Effector CD8-positive, alpha-beta T cell (primary cell): ENCODE results near the gene DENND1A.

ENCODE experiments used
- DNase-seq: peaks from one replicate; lab custom pipeline; 2025; lab: John Stamatoyannopoulos, UW

DENND1A gene

GRCh38 chr9:123540457-123540856 lies 389.5 kb downstream of the DENND1A start:
- no peak for DNase-seq

- no peak for DNase-seq
Measured at GRCh38 chr9:123537809-123538208, 392.1 kb downstream of the DENND1A start.

DNA sequence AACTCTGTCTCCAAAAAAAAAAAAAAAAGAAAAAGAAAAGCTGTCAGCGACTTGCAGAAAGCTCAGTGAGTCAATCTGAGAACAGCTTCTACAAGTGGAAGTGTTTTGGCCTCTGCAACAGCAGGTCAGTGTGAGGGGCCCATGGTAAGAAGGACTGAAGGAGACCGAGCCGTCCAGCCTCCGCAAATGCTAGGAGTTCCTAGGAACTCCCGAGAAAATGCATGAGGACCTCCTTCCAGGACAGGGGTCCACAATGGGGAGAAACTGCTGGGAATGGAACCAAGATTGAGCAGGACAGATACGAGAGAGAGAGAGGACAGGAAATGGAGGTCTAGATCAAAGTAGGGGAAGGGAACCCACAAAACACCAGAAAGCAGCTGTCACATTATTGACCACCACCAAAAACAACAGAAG lies 393.5 kb downstream of the DENND1A start:
- no peak for DNase-seq

- DNase-seq, result no peak
Measured at GRCh38 chr9:123534336-123534735, 395.6 kb downstream of the DENND1A start.

GRCh38 chr9:123530244-123530643 lies 399.7 kb downstream of the DENND1A start:
- no peak for DNase-seq

- DNase-seq, result no peak
Measured at GRCh38 chr9:123528501-123528900, 401.4 kb downstream of the DENND1A start.

DNA sequence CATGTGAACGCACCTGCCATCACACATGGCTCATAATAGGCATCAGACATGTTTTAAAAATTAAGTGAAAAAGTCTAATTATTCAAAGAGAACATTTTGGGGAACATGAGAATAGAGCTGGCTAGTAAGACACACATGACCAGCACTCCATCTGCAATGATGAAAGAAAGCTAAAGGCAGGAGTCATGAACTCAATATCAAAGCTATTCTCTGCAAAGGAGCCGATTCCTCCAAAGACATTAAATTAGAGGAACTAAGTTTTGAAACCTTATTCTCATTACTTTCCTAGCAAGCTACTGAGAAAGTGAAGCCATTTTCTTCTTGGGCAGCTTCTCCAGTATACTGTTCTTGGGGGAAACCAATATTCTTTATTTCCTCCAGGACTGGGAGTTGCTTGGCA lies 401.9 kb downstream of the DENND1A start:
- no peak for DNase-seq

GRCh38 chr9:123525957-123526356 lies 404.0 kb downstream of the DENND1A start:
- no peak for DNase-seq

- DNase-seq, result no peak
Measured at GRCh38 chr9:123525424-123525823, 404.5 kb downstream of the DENND1A start.

GRCh38 chr9:123524866-123525265 lies 405.1 kb downstream of the DENND1A start:
- no peak for DNase-seq

DNA sequence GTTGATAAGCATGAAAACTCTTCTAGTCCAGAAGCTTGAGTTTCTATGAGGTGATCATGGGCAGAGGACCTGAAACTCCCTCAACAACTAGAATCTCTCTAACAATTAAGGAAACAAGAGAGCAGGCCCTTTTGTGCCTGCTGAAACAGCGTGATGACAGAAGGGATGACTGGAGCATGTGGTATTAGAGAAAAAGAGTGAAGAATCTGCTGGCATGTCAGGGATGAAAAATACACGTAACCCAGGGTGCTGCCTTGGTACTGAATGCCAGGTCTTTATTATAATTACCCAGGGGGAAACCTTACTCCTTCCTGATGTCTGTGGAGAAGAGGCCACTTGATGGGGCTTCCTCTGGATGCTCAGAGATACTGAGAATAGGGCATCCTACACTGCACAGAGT lies 406.1 kb downstream of the DENND1A start:
- no peak for DNase-seq

- no peak for DNase-seq
Measured at GRCh38 chr9:123523001-123523400, 406.9 kb downstream of the DENND1A start.

- DNase-seq, result no peak
Measured at GRCh38 chr9:123522251-123522650, 407.7 kb downstream of the DENND1A start.

- no peak for DNase-seq
Measured at GRCh38 chr9:123518338-123518737, 411.6 kb downstream of the DENND1A start.

DNA sequence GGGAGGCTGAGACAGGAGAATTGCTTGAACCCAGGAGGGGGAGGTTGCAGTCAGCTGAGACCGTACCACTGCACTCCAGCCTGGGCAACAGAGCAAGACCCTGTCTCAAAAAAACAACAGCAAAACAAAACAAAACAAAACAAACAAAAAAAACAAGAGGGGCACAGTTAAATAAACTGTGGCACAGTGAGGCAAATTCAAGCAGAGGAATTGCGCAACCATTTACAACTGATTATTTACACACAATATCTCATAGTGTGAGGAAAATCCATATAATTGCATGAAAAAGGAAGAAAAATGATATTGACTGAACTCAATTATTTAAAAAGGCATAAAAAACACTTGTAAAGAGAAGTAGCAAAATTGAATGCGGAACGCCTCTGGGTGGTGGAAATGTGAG lies 412.4 kb downstream of the DENND1A start:
- no peak for DNase-seq

- DNase-seq, result no peak
Measured at GRCh38 chr9:123514766-123515165, 415.2 kb downstream of the DENND1A start.

GRCh38 chr9:123513554-123513953 lies 416.4 kb downstream of the DENND1A start:
- no peak for DNase-seq

GRCh38 chr9:123511326-123512277 lies 418.3 kb downstream of the DENND1A start:
- DNase-seq, result no peak

GRCh38 chr9:123509646-123510045 lies 420.3 kb downstream of the DENND1A start:
- no peak for DNase-seq

DNA sequence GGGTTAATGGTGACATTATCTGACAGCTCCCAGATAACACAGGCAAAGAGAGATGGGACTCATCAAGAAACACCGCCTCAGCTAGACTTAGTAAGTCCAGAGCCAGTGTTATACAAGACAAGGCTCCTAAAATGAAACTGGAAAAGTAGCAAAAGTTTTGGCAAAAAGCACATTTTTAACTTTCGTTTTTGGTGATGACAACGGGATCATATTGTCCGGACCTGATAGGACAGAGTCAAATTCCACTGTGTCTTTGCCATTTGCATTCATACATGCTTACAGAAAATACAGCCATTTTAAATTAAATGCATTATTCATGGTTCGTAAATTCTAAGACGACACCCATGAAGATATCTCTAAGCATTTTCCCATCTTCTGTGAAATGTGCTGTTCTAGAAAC lies 421.9 kb downstream of the DENND1A start:
- DNase-seq, result no peak

DNA sequence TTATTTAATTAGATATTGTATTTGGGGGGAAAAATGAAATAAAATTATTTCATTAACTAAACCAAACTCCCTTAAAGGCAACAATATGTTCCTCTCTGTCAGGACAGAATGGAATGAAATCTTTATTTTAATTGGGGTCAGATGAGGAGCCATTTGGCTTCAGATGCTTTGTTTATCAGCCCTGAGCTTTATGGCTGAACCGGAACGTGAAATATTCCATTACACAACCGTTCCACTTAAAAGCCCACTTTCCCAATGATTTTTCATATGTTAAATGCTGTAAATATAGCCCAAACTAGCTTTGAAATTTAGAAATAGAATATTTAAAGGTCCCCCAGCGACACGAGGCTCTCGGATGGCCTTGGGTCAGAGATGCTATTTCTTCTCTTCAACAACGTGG lies 424.4 kb downstream of the DENND1A start:
- DNase-seq, result no peak

GRCh38 chr9:123500336-123500735 lies 429.6 kb downstream of the DENND1A start:
- no peak for DNase-seq

- DNase-seq, result no peak
Measured at GRCh38 chr9:123497830-123498229, 432.1 kb downstream of the DENND1A start.

DNA sequence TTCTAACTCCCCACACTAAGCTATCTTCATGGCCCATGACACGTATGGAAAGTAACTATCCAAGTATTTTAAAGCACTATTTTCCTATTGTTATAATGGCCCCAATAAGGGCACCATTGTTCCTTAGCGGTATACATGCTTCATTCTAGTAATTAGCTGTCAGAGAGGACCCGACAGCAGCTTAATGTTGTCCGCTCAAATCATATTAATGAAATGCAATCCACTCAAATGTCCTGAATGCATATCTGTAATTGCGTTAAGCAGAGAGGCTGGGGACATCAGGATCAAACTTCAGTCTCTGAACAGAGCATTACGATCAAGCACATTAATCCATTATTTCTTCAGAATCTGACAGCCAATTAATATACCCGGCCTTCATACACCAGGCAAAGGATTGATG lies 434.2 kb downstream of the DENND1A start:
- no peak for DNase-seq
